ENCODE data around the gene CD200.

CD200 gene, protein sequence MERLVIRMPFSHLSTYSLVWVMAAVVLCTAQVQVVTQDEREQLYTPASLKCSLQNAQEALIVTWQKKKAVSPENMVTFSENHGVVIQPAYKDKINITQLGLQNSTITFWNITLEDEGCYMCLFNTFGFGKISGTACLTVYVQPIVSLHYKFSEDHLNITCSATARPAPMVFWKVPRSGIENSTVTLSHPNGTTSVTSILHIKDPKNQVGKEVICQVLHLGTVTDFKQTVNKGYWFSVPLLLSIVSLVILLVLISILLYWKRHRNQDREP

DNA sequence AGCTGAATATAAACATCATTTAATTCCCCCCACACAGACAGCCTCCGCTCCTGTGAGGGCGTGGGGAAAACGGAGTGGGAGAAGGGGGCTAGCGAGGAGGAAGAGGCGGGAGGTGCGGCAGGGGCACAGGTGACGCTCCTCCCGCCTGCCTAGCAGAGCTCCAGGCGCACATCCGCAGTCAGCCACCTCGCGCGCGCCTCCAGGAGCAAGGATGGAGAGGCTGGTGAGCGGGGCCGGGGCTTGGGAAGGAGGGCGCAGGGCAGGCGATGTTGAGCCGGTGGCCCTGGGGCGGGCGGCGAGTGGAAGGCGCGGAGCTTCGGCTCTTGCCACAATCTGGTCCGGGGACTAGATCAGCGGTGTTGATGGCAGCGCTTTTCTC lies at the start of gene CD200:
TSS of gene CD200 (plus strand) at position 155 of the 379 bp plus-strand sequence. CDS start at position 212, 57 bp downstream.
- POLR2A ChIA-PET, result no interaction called here
- CTCF ChIA-PET, result interaction anchor here (0.8 to 2.2 kb wide), 9 partner anchors 11 to 193 kb away, joined by 3 to 7 read pairs (median 4); partner anchors contain the start of gene SLC9C1
- no peak for DNase-seq (ENCODE audit: low read depth, low spot score)
- no peak for TF ChIP-seq CTCF (IDR thresholded peaks at IDR 0.05; ENCODE audit: insufficient read depth, low read length, missing control alignments)
- peak within 1 kb of the TSS; percentile 48 for H3K4me3 ChIP-seq (ENCODE audit: low read depth, low read length)

DNA sequence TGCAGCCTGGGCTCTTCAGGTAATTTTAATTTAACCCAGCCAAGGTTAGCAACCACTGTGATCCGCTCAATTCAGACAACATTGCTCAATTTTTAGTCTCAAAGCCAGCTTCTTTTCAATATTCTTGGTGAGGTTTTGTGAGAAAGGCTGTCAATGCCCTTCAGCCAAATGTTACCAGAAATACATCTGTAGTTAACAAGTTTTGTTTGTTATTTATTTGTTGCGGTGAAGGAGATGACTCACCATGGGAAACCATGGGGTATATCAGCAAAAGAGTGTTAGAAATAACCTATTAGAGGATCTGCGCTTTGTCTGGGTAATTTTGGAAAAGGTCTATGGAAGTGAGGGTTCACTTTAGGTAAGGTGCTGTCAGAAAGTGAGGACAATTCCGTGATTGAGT lies 43.9 kb upstream of the CD200 start:
- no peak overlapping the region for H3K4me3 ChIP-seq (ENCODE audit: low read depth, low read length)
- no peak for DNase-seq (ENCODE audit: low read depth, low spot score)
- ChIA-PET POLR2A (no interaction called here), CTCF (interaction anchor here (0.8 to 1.5 kb wide), 5 partner anchors 8 to 256 kb away, joined by 3 to 4 read pairs (median 3); no protein-coding TSS in a partner anchor)
- no peak for TF ChIP-seq CTCF (IDR thresholded peaks at IDR 0.05; ENCODE audit: insufficient read depth, low read length, missing control alignments)

DNA sequence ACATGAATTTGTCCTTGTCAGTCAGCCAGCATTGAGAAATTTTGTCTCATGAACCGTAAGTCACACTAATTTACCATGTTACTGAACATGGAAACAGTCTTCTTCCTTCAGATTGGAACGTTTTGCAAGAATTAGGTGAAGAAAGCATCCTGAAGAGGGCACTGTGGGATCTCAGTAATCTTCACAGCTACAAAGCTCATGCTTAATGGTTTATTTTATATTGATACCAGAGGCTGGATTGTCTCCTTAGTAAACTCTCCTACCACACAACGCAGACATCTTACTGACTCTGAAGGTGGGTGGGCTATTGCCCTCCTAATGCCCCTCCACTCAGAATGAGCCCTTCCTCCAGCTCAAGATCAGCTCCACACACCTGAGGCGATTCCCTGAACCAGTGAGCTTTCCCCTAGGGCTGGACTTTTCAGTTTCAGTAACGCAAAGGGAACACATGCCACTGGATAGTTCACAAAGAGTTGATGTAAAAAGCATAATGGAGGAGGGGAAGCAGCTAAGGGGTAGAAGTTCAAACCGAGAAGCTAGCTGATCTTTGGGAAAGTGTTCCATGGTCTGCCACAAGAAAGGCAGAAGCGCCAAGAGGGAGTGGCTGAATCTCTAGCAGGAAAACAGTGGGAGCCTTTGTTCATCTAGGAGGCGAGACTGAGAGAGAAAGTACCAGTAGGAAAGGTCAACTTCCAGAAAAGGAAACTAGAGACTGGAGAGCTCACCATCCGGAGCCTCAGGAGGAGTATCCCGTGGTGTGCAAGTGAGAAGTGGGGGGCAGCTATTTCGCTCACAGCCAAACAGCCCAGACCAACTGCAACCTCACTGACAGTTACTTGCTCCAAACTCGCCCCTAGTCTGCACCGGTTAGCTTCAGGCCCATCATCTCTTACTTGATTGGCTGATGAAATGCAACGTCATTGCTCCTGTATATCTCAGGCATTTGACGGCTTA lies 39.3 kb upstream of the CD200 start, which contains the start of gene SLC9C1:
TSS of gene SLC9C1 (minus strand) at position 849 of the 954 bp plus-strand sequence. CDS start 7,425 bp downstream, outside the sequence.
- DNase-seq (ENCODE audit: low read depth, low spot score), result no peak
- CTCF ChIA-PET, result interaction anchor here (0.6 to 7.2 kb wide), 37 partner anchors 8 to 314 kb away, joined by 3 to 122 read pairs (median 5); partner anchors contain the start of gene BTLA
- peak; percentile 66 for TF ChIP-seq CTCF (IDR thresholded peaks at IDR 0.05; ENCODE audit: insufficient read depth, low read length, missing control alignments)
- H3K4me3 ChIP-seq (ENCODE audit: low read depth, low read length), result peak within 1 kb of the TSS; percentile 31
- POLR2A ChIA-PET, result no interaction called here

- no peak for DNase-seq (ENCODE audit: low read depth, low spot score)
- no peak for TF ChIP-seq CTCF (IDR thresholded peaks at IDR 0.05; ENCODE audit: insufficient read depth, low read length, missing control alignments)
- ChIA-PET CTCF (interaction anchor here (0.6 to 7.2 kb wide), 3 partner anchors 8 to 221 kb away, joined by 3 to 122 read pairs (median 3); no protein-coding TSS in a partner anchor), POLR2A (no interaction called here)
- H3K4me3 ChIP-seq (ENCODE audit: low read depth, low read length), result no peak overlapping the region
Observed at GRCh38 chr3:112297714-112298113, 35.2 kb upstream of the CD200 start.

DNA sequence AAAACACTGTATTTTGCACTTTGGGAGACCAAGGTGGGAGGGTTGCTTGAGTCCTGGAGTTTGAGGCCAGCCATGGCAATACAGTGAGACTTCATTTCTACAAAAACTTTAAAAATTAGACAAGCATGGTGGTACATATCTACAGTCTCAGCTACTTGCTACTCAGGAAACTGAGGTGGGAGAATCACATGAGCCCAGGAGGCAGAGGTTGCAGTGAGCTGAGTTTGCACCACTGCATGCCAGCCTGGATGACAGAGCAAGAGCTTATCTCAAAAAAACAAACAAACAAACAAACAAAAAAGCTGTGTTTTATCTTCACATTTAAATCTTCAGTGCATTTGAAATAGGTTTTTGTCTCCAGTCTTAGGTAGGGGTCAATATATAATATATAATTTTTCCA lies 34.2 kb upstream of the CD200 start:
- DNase-seq (ENCODE audit: low read depth, low spot score), result no peak
- POLR2A ChIA-PET, result no interaction called here
- H3K4me3 ChIP-seq (ENCODE audit: low read depth, low read length), result no peak overlapping the region
- TF ChIP-seq CTCF (IDR thresholded peaks at IDR 0.05; ENCODE audit: insufficient read depth, low read length, missing control alignments), result no peak
- CTCF ChIA-PET, result interaction anchor here (0.8 to 1.1 kb wide), 2 partner anchors 28 to 221 kb away, joined by 3 read pairs; no protein-coding TSS in a partner anchor
